ENCODE results near the gene ZNF516.

The ZNF516 gene

GRCh38 chr18:76378526-76379215, 116.4 kb downstream of the ZNF516 start:
- Mint-ChIP-seq H3K4me3 (no peak overlapping the region), H3K27me3 (no peaks in the 10 kb centered on the region), H3K27ac (no peak overlapping the region), H3K4me1 (peaks cover 36% of the 10 kb centered on the region), H3K9me3 (peaks cover 6% of the 10 kb centered on the region), H3K36me3 (peaks cover 12% of the 10 kb centered on the region)

- Mint-ChIP-seq H3K4me1 (peaks cover 49% of the 10 kb centered on the region), H3K27me3 (no peaks in the 10 kb centered on the region), H3K9me3 (peaks cover 6% of the 10 kb centered on the region), H3K27ac (no peak overlapping the region), H3K4me3 (no peak overlapping the region), H3K36me3 (peaks cover 12% of the 10 kb centered on the region)
These were observed 117.7 kb downstream of the ZNF516 start for GRCh38 chr18:76377359-76377756.

GRCh38 chr18:76376668-76377358, 118.2 kb downstream of the ZNF516 start:
- Mint-ChIP-seq H3K4me3 (no peak overlapping the region), H3K27ac (peak overlapping the region; percentile 21), H3K27me3 (no peaks in the 10 kb centered on the region), H3K36me3 (peaks cover 12% of the 10 kb centered on the region), H3K4me1 (peaks cover 49% of the 10 kb centered on the region), H3K9me3 (peaks cover 6% of the 10 kb centered on the region)

GRCh38 chr18:76376225-76376624, 118.8 kb downstream of the ZNF516 start:
- peaks cover 6% of the 10 kb centered on the region for H3K9me3 Mint-ChIP-seq
- no peaks in the 10 kb centered on the region for H3K27me3 Mint-ChIP-seq
- H3K4me1 Mint-ChIP-seq: peaks cover 49% of the 10 kb centered on the region
- H3K36me3 Mint-ChIP-seq: peaks cover 12% of the 10 kb centered on the region
- peak overlapping the region; percentile 39 for H3K4me3 Mint-ChIP-seq
- peak overlapping the region; percentile 44 for H3K27ac Mint-ChIP-seq

GRCh38 chr18:76374330-76375281, 120.4 kb downstream of the ZNF516 start:
- peak overlapping the region; percentile 75 for H3K4me3 Mint-ChIP-seq
- H3K27ac Mint-ChIP-seq: peak overlapping the region; percentile 93
- H3K36me3 Mint-ChIP-seq: peaks cover 11% of the 10 kb centered on the region
- H3K9me3 Mint-ChIP-seq: peaks cover 6% of the 10 kb centered on the region
- H3K27me3 Mint-ChIP-seq: no peaks in the 10 kb centered on the region
- peaks cover 49% of the 10 kb centered on the region for H3K4me1 Mint-ChIP-seq

- Mint-ChIP-seq H3K4me3 (no peak overlapping the region), H3K27ac (peak overlapping the region; percentile 6), H3K27me3 (no peaks in the 10 kb centered on the region), H3K9me3 (peaks cover 6% of the 10 kb centered on the region), H3K4me1 (peaks cover 52% of the 10 kb centered on the region), H3K36me3 (peaks cover 15% of the 10 kb centered on the region)
These were observed 121.7 kb downstream of the ZNF516 start for GRCh38 chr18:76373297-76373696.

- no peak overlapping the region for H3K4me3 Mint-ChIP-seq
- no peaks in the 10 kb centered on the region for H3K27me3 Mint-ChIP-seq
- H3K27ac Mint-ChIP-seq: peak overlapping the region; percentile 19
- peaks cover 12% of the 10 kb centered on the region for H3K36me3 Mint-ChIP-seq
- H3K4me1 Mint-ChIP-seq: peaks cover 45% of the 10 kb centered on the region
- H3K9me3 Mint-ChIP-seq: peaks cover 6% of the 10 kb centered on the region
These were observed 123.5 kb downstream of the ZNF516 start for GRCh38 chr18:76371301-76372203.

- Mint-ChIP-seq H3K4me1 (peaks cover 36% of the 10 kb centered on the region), H3K36me3 (peaks cover 12% of the 10 kb centered on the region), H3K27ac (no peak overlapping the region), H3K27me3 (no peaks in the 10 kb centered on the region), H3K4me3 (no peak overlapping the region), H3K9me3 (peaks cover 6% of the 10 kb centered on the region)
These were observed 124.4 kb downstream of the ZNF516 start for GRCh38 chr18:76370686-76371085.

GRCh38 chr18:76370201-76370600, 124.8 kb downstream of the ZNF516 start:
- Mint-ChIP-seq H3K4me3 (no peak overlapping the region), H3K27ac (no peak overlapping the region), H3K9me3 (peaks cover 4% of the 10 kb centered on the region), H3K27me3 (no peaks in the 10 kb centered on the region), H3K36me3 (peaks cover 12% of the 10 kb centered on the region), H3K4me1 (peaks cover 31% of the 10 kb centered on the region)

GRCh38 chr18:76369791-76370190, 125.3 kb downstream of the ZNF516 start:
- Mint-ChIP-seq H3K36me3 (peaks cover 10% of the 10 kb centered on the region), H3K27ac (no peak overlapping the region), H3K9me3 (peaks cover under 1% of the 10 kb centered on the region)

GRCh38 chr18:76368976-76369375, 126.1 kb downstream of the ZNF516 start:
- Mint-ChIP-seq H3K4me1 (peaks cover 25% of the 10 kb centered on the region), H3K27ac (no peak overlapping the region), H3K9me3 (no peaks in the 10 kb centered on the region), H3K4me3 (no peak overlapping the region), H3K36me3 (peaks cover 10% of the 10 kb centered on the region), H3K27me3 (no peaks in the 10 kb centered on the region)

More at GRCh38 chr18:76369791-76370190, 125.3 kb downstream of the ZNF516 start:
- Mint-ChIP-seq H3K4me1 (peaks cover 27% of the 10 kb centered on the region), H3K4me3 (no peak overlapping the region), H3K27me3 (no peaks in the 10 kb centered on the region)

GRCh38 chr18:76368271-76368670, 126.8 kb downstream of the ZNF516 start:
- H3K9me3 Mint-ChIP-seq: no peaks in the 10 kb centered on the region
- no peak overlapping the region for H3K27ac Mint-ChIP-seq
- no peak overlapping the region for H3K4me3 Mint-ChIP-seq
- H3K36me3 Mint-ChIP-seq: peaks cover 15% of the 10 kb centered on the region
- no peaks in the 10 kb centered on the region for H3K27me3 Mint-ChIP-seq
- H3K4me1 Mint-ChIP-seq: peaks cover 17% of the 10 kb centered on the region

GRCh38 chr18:76367168-76368125, 127.6 kb downstream of the ZNF516 start:
- no peak overlapping the region for H3K27ac Mint-ChIP-seq
- H3K4me3 Mint-ChIP-seq: no peak overlapping the region
- no peaks in the 10 kb centered on the region for H3K27me3 Mint-ChIP-seq
- no peaks in the 10 kb centered on the region for H3K9me3 Mint-ChIP-seq
- H3K4me1 Mint-ChIP-seq: peaks cover 9% of the 10 kb centered on the region
- peaks cover 18% of the 10 kb centered on the region for H3K36me3 Mint-ChIP-seq

GRCh38 chr18:76365561-76365960, 129.5 kb downstream of the ZNF516 start:
- peaks cover 18% of the 10 kb centered on the region for H3K36me3 Mint-ChIP-seq
- H3K27ac Mint-ChIP-seq: no peak overlapping the region
- H3K9me3 Mint-ChIP-seq: no peaks in the 10 kb centered on the region
- H3K27me3 Mint-ChIP-seq: no peaks in the 10 kb centered on the region
- H3K4me3 Mint-ChIP-seq: no peak overlapping the region
- peaks cover 9% of the 10 kb centered on the region for H3K4me1 Mint-ChIP-seq

Data from activated naive CD4-positive, alpha-beta T cell treated with anti-CD3 and anti-CD28 coated beads, Interleukin-2, amount 50 U/mL, for 24 hours (primary cell).